Spleen (tissue), 7 donors: Measurements from ENCODE around the gene MMP27.

ENCODE experiments used
- CTCF ChIP-seq, 11 experiments: fragments of 200-600 bp in 7 of 11; fragments of 450-650 bp in 4 of 11; sonication (generic) in 4 of 11; IDR thresholded peaks in 8 of 11; conservative IDR thresholded peaks in 3 of 11; 1 replicate in 7 of 11; 2 replicates in 4 of 11; pipeline versions ENCODE4 v1.4.0 to v1.8.0; 2016 to 2021; ENCODE audit warnings: antibody characterized with exemption in 11 of 11, inconsistent platforms in 4 of 11, mild to moderate bottlenecking in 1 of 11
- POLR2A ChIP-seq, 3 donors: fragments of 450-650 bp; IDR thresholded peaks; one replicate each; pipeline ENCODE4 v1.5.1; 2017; ENCODE audit warnings: antibody characterized with exemption in 3 of 3, mild to moderate bottlenecking in 1 of 3
- donor health status: DM: no; HTN: no; CAD: no; lungs with moderate emphysema.
- donor health status: DM: no; HTN: no; CAD: no.
- donor health status: DM: no; HTN: no; CAD: no.

- no peak for TF ChIP-seq POLR2A (IDR thresholded peaks at IDR 0.05)
- no peak for TF ChIP-seq CTCF (IDR thresholded peaks at IDR 0.05 in 8 of 11, conservative IDR thresholded peaks at IDR 0.05 in 3 of 11)
Measured at GRCh38 chr11:102669664-102670063, 35.9 kb downstream of the MMP27 start.
